RWPE1 (cell line): ENCODE measurements around the gene C10orf71.

Experiments used
- CTCF ChIA-PET: fragments of 350-600 bp; sonication (Branson Sonifier 250); formaldehyde crosslinking; extraction: SDS; loops from one replicate; lab custom pipeline; 2021; lab: Yijun Ruan, JAX
- POLR2A ChIA-PET: fragments of 400-600 bp; formaldehyde crosslinking; extraction: SDS; loops from one replicate; lab custom pipeline; 2020; ENCODE audit warnings: antibody characterized with exemption; ENCODE audit not compliant: low non-redundant PET; lab: Yijun Ruan, JAX
- DNase-seq: peaks from one replicate; pipeline ENCODE4 v3.0.0; 2012; ENCODE audit warnings: low spot score
- H3K27ac ChIP-seq: fragments of 450-650 bp; 2 replicates; pipeline ENCODE4 v1.5.1; 2017
- TF ChIP-seq, protein P1 (sequence below): fragments of 450-650 bp; conservative IDR thresholded peaks from 2 replicates; pipeline ENCODE4 v1.5.1; 2017; ENCODE audit warnings: low read depth, mild to moderate bottlenecking

Gene C10orf71

DNA sequence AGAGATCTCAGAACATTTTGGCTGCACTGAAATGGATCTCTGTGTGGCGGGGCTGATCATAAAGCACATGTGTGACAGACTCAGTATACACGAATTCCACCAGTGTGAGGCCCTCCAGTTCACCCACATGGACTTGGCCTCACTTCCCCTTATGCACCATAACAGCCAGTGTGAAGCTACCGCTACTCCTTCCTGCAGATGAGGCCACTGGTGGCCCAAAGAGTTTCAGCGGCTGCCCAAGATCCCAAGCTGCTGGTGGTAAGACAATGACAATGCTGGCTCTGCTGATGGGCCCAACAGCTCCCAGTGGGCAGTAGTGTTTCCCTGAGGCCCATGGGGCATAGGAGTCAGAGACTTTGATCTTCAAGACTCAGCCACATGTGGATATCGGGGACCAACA lies 21.0 kb upstream of the C10orf71 start:
- no peak overlapping the region for H3K27ac ChIP-seq
- TF ChIP-seq, protein P1, sequence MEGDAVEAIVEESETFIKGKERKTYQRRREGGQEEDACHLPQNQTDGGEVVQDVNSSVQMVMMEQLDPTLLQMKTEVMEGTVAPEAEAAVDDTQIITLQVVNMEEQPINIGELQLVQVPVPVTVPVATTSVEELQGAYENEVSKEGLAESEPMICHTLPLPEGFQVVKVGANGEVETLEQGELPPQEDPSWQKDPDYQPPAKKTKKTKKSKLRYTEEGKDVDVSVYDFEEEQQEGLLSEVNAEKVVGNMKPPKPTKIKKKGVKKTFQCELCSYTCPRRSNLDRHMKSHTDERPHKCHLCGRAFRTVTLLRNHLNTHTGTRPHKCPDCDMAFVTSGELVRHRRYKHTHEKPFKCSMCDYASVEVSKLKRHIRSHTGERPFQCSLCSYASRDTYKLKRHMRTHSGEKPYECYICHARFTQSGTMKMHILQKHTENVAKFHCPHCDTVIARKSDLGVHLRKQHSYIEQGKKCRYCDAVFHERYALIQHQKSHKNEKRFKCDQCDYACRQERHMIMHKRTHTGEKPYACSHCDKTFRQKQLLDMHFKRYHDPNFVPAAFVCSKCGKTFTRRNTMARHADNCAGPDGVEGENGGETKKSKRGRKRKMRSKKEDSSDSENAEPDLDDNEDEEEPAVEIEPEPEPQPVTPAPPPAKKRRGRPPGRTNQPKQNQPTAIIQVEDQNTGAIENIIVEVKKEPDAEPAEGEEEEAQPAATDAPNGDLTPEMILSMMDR: no peak
- CTCF ChIA-PET: no interaction called here
- POLR2A ChIA-PET: no interaction called here
- DNase-seq: no peak

DNA sequence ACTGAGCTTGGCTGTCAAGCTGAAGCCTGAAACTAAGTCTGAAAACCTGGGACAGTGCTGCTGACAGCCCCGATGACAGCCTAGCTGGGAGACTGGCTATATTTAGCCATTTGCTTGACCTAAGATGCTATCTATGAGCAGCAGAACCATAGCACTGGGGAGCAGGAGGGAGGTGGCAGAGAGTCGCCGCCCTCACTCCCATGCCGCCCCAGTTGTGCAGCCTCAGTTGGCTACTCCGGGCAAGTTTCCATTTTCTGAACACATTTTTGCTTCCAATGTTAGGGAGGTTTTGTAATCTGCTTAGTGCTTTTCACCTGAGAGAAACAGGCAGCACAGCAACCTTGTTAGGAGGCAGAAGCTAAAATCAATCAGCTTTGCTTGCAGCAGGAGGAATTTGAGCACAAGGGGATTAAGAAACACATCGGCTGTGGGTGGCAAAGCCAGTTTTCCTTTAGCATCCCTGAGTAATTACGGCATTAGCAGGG lies 20.4 kb upstream of the C10orf71 start:
- DNase-seq: no peak
- CTCF ChIA-PET: no interaction called here
- TF ChIP-seq, protein P1: no peak
- POLR2A ChIA-PET: no interaction called here
- H3K27ac ChIP-seq: no peak overlapping the region

DNA sequence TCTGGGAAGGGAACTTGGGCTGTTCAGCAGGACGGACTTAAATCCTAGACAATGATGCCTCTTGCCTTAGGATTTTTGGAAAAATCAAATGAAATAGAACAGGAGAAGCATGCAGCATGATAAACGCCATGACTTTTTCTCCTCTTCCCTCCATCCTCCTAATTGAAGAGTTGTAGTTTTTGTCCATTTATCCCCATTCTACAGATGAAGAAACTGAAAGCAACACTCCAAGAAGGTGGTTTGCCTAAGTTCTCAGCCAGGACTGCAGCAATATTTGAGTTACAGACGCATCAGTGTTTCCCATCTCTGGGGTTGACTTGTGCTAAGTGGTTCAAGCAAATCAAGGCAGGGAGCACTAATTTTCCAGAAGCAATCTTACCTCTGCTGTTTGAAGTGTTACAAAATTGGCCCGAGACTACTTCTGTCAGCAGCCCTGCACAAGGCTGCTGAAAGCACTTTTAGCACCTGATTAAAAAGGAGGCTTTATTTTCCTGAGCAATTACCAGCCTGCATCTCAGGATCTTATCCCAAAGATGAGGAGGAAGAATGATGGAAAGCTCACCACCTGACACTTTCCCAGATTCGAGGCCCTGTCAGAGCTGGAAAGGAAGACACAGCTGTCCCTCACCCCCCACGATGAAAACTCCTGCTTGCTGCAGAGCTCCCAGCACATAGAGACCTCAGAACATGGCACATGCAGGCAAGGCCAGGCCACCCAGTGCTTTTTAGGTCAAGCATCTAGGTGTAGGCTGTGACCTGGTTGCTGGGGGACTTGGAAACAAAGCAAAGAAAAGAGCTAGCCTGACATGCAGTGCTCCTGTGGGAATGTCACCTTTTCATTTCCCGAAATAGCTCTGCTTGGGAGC lies 19.7 kb upstream of the C10orf71 start:
- POLR2A ChIA-PET: no interaction called here
- H3K27ac ChIP-seq: no peak overlapping the region
- CTCF ChIA-PET: interaction anchor here (0.6 kb wide), 1 partner anchor 9 kb away, joined by 3 read pairs; no protein-coding TSS in a partner anchor
- TF ChIP-seq, protein P1: no peak
- DNase-seq: no peak

DNA sequence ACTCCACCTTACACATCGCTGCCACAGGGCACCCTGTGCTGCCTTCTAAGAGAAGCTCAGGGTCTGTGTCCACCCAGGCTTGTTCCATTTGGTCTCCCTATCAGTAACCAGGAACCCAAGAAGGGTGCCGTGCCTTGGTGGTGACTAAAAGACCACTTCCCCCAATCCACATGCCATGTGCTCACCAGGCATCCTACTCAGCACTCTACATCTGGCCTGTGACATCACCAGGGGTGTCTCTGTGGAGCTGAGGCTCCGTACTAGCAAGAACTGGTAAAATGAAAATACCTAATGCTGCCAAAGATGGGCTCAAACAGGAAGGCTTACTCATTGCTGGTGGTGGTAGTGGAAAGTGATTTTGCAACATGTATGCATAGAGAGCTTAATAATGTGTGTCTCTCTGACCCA lies 19.0 kb upstream of the C10orf71 start:
- TF ChIP-seq, protein P1: no peak
- H3K27ac ChIP-seq: no peak overlapping the region
- no peak for DNase-seq
- POLR2A ChIA-PET: no interaction called here
- CTCF ChIA-PET: interaction anchor here (0.6 kb wide), 1 partner anchor 8 kb away, joined by 3 read pairs; no protein-coding TSS in a partner anchor

DNA sequence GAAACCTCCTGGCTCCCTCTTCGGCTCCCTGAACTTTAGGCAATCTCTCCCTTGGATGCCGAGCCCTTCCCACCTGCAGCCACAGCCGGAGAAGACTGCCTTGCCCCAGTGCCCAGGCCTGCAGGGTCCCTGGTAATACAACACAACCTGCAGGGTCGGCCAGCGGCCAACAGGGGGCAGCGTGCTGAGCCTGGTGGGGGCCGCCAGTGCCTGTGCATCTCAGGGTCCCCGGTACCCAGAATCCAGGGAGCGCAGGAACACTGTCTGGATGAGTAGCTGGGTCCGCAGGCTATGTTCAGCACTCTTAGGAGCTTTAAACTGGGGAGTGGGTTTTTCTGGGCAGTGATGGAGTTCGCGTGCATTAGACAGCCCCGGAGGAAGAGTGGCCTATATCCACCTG lies 17.5 kb upstream of the C10orf71 start:
- no peak overlapping the region for H3K27ac ChIP-seq
- no peak for DNase-seq
- ChIA-PET POLR2A (no interaction called here), CTCF (no interaction called here)
- TF ChIP-seq, protein P1: no peak

- no peak overlapping the region for H3K27ac ChIP-seq
- ChIA-PET POLR2A (no interaction called here), CTCF (interaction anchor here (0.6 to 0.7 kb wide), 2 partner anchors 349 to 668 kb away, joined by 4 to 5 read pairs; no protein-coding TSS in a partner anchor)
- TF ChIP-seq, protein P1: no peak
- DNase-seq: no peak
These were observed 16.7 kb upstream of the C10orf71 start for GRCh38 chr10:49282306-49282705.
